Keratinocyte (primary cell): ENCODE measurements around the gene ACAD11. TPM values are rescaled to one million over a fixed set of nuclear protein-coding genes. Genes with fewer than 3 reads are reported as not detected.

Experiments used
- DNase-seq: peaks from one replicate; pipeline ENCODE4 v3.0.0-alpha.2; 2011; ENCODE audit warnings: low read depth, missing footprints, low spot score
- FAIRE-seq: peaks from 2 replicates; lab custom pipeline; 2011; peaks lifted over from hg19 to GRCh38; lab: Jason Lieb, UNC
- H2AFZ ChIP-seq: 2 replicates; pipeline ENCODE4 v1.6.0; 2012; ENCODE audit warnings: low read length, control low read depth, inconsistent platforms; ENCODE audit not compliant: control insufficient read depth
- H3K27ac ChIP-seq: 2 replicates; pipeline ENCODE4 v1.5.1; 2011; ENCODE audit warnings: low read length; ENCODE audit not compliant: control insufficient read depth, insufficient read depth
- H3K27me3 ChIP-seq: 3 replicates; pipeline ENCODE4 v1.6.0; 2011; ENCODE audit warnings: low read length; ENCODE audit not compliant: control insufficient read depth, insufficient read depth; ENCODE audit errors: extremely low read depth
- H3K36me3 ChIP-seq, 2 experiments: 2 replicates in 1 of 2; 3 replicates in 1 of 2; pipeline ENCODE4 v1.5.1; 2011; ENCODE audit warnings: low read length in 2 of 2, mild to moderate bottlenecking in 1 of 2; ENCODE audit not compliant: control insufficient read depth in 2 of 2, insufficient read depth in 2 of 2; ENCODE audit errors: extremely low read depth in 1 of 2
- H3K4me1 ChIP-seq: 3 replicates; pipeline ENCODE4 v1.5.1; 2011; ENCODE audit warnings: low read length; ENCODE audit not compliant: control insufficient read depth, insufficient read depth; ENCODE audit errors: extremely low read depth
- H3K4me2 ChIP-seq: 3 replicates; pipeline ENCODE4 v1.6.0; 2011; ENCODE audit warnings: low read depth, low read length; ENCODE audit not compliant: control insufficient read depth, insufficient read depth; ENCODE audit errors: extremely low read depth
- H3K4me3 ChIP-seq, 3 experiments: fragments of 200-600 bp in 1 of 3; sonication (generic) in 1 of 3; 2 replicates in 2 of 3; 3 replicates in 1 of 3; pipeline ENCODE4 v1.5.1; 2011 to 2016; ENCODE audit warnings: low read length in 3 of 3, mild to moderate bottlenecking in 3 of 3, control low read depth in 2 of 3, inconsistent platforms in 1 of 3, low read depth in 1 of 3, mixed read lengths in 1 of 3, mixed run types in 1 of 3, moderate library complexity in 1 of 3; ENCODE audit not compliant: control insufficient read depth in 2 of 3, insufficient read depth in 2 of 3; ENCODE audit errors: extremely low read depth in 1 of 3
- H3K79me2 ChIP-seq: 2 replicates; pipeline ENCODE4 v1.6.0; 2012; ENCODE audit warnings: low read length; ENCODE audit not compliant: control insufficient read depth, insufficient read depth
- H3K9ac ChIP-seq: 3 replicates; pipeline ENCODE4 v1.6.0; 2011; ENCODE audit warnings: low read length; ENCODE audit not compliant: control insufficient read depth, insufficient read depth; ENCODE audit errors: extremely low read depth
- H3K9me1 ChIP-seq: 3 replicates; pipeline ENCODE4 v1.6.0; 2011; ENCODE audit warnings: low read length; ENCODE audit not compliant: control insufficient read depth, insufficient read depth; ENCODE audit errors: extremely low read depth
- H3K9me3 ChIP-seq: 2 replicates; pipeline ENCODE4 v1.5.1; 2012; ENCODE audit warnings: low read depth, low read length; ENCODE audit not compliant: control insufficient read depth
- H4K20me1 ChIP-seq: 3 replicates; pipeline ENCODE4 v1.6.0; 2011; ENCODE audit warnings: low read length; ENCODE audit not compliant: control insufficient read depth, insufficient read depth; ENCODE audit errors: extremely low read depth
- CTCF ChIP-seq, 3 experiments: IDR thresholded peaks in 1 of 3; conservative IDR thresholded peaks in 1 of 3; optimal IDR thresholded peaks in 1 of 3; 2 replicates in 2 of 3; 3 replicates in 1 of 3; pipeline versions ENCODE3 to v1.5.1; 2011; ENCODE audit warnings: low read length in 3 of 3, mild to moderate bottlenecking in 3 of 3, moderate library complexity in 2 of 3, control low read depth in 1 of 3, inconsistent platforms in 1 of 3; ENCODE audit not compliant: insufficient read depth in 2 of 3; ENCODE audit errors: extremely low read depth in 1 of 3
- EZH2 ChIP-seq: IDR thresholded peaks from one replicate; pipeline ENCODE4 v1.6.1; 2012; ENCODE audit warnings: inconsistent platforms, mild to moderate bottlenecking, low read length, moderate library complexity
- dilution Hi-C: fragments of 300-500 bp; cut with MboI; formaldehyde crosslinking; loops from one replicate; pipeline ENCODE4 v1.7.0; 2020; ENCODE audit warnings: low sequenced_read_pairs; ENCODE audit not compliant: extremely low pct_ligation_motif_present
- polyA plus RNA-seq, 5 experiments: library from polyadenylated mRNA; depleted of rRNA in 3 of 5; stranded (reverse) in 3 of 5; stranded (forward) in 1 of 5; unstranded in 1 of 5; fragments of >200 nt; gene quantifications; 1 replicate in 1 of 5; 2 replicates in 3 of 5; 3 replicates in 1 of 5; pipeline versions ENCODE4 v1.2.1 to v1.2.3, GENCODE V29; 2011 to 2012; ENCODE audit warnings: missing spikeins in 2 of 5, low read depth in 1 of 5, low replicate concordance in 1 of 5

The ACAD11 gene
- polyA plus RNA-seq, 1 donor (not counting 4 experiments of a cell fraction or from before 2014, with no cell fraction given), result 32.1 TPM

DNA sequence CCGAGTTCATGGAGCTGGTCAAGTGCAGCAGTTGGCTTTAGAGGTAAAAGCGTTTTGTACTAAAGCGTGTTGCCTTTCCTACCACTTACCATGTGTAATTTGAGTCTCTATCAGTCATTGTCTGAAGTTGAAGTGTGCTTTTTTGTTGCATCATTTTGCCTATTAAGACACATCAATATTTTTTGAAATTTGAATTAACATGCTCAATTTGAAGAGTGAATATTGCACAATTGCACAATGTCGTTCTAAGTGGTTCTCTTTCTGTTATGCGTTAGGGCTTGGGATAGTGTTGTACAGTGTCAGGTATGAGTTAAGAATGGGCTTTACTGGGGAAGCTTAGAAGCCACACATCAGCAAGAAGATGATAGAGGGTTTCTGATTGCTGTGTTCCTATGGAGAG lies 146.6 kb downstream of the ACAD11 start:
- H3K9me1 ChIP-seq, result no peaks in the 10 kb centered on the region
- no peaks in the 10 kb centered on the region for H3K9me3 ChIP-seq
- H3K9ac ChIP-seq, result no peak overlapping the region
- H3K36me3 ChIP-seq, result peaks cover 7 to 13% of the 10 kb centered on the region in 2 experiments
- dilution Hi-C loops, result no loop called here
- no peak for DNase-seq
- no peak overlapping the region for H3K27ac ChIP-seq
- no peaks in the 10 kb centered on the region for H3K79me2 ChIP-seq
- FAIRE-seq, result no peak
- no peaks in the 10 kb centered on the region for H3K4me1 ChIP-seq
- no peak overlapping the region for H3K4me2 ChIP-seq
- H3K27me3 ChIP-seq, result no peaks in the 10 kb centered on the region
- no peak for TF ChIP-seq EZH2
- TF ChIP-seq CTCF (optimal IDR thresholded peaks at IDR 0.05 in 1 of 3, IDR thresholded peaks at IDR 0.05 in 1 of 3, conservative IDR thresholded peaks at IDR 0.05 in 1 of 3; ENCODE audit: extremely low read depth in 1 of 3, insufficient read depth in 2 of 3, low read length in 3 of 3), result no peak
- H3K4me3 ChIP-seq, result no peak overlapping the region
- H4K20me1 ChIP-seq, result no peaks in the 10 kb centered on the region
- no peak overlapping the region for H2AFZ ChIP-seq

DNA sequence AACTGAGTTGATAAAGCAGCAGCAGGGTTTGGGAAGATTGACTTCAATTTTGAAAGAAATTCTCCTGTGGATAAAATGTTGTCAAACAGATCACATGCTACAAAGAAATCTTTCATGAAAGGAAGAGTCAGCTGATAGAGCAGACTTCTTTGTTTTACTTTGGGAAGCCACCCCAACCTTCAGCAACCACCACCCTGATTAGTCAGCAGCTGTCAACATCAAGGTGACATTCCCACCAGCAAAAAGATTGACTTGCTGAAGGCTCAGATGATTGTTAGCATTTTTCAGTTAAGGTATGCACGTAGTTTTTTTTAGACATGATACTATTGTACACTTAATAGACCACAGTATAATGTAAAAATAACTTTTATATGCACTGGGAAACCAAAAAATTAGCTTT lies 150.1 kb downstream of the ACAD11 start:
- Histone ChIP-seq H3K4me1 (no peaks in the 10 kb centered on the region), H3K4me2 (no peak overlapping the region), H3K4me3 (no peak overlapping the region), H3K27me3 (no peaks in the 10 kb centered on the region), H2AFZ (no peak overlapping the region), H3K36me3 (peaks cover 10 to 14% of the 10 kb centered on the region in 2 experiments), H3K9ac (no peak overlapping the region), H4K20me1 (no peaks in the 10 kb centered on the region), H3K27ac (no peak overlapping the region), H3K9me1 (no peaks in the 10 kb centered on the region), H3K9me3 (no peaks in the 10 kb centered on the region), H3K79me2 (no peaks in the 10 kb centered on the region)
- no peak for TF ChIP-seq CTCF (optimal IDR thresholded peaks at IDR 0.05 in 1 of 3, IDR thresholded peaks at IDR 0.05 in 1 of 3, conservative IDR thresholded peaks at IDR 0.05 in 1 of 3; ENCODE audit: extremely low read depth in 1 of 3, insufficient read depth in 2 of 3, low read length in 3 of 3)
- TF ChIP-seq EZH2, result no peak
- dilution Hi-C loops, result no loop called here
- no peak for FAIRE-seq
- DNase-seq, result no peak
